IPS DF 6.9 (cell line): ENCODE data around the gene TNFRSF1B.
"Not testable (repeated sequence)": the region's sequence is repeated elsewhere in the genome, so short reads cannot be mapped to it uniquely, and the experiment has no call there.

Experiments used
- DNase-seq: peaks from one replicate; pipeline ENCODE4 v3.0.0-alpha.2; 2013; ENCODE audit warnings: low read depth, low spot score
- H3K27ac ChIP-seq: one replicate; pipeline ENCODE4 v1.5.1; 2013; ENCODE audit warnings: low read length, control low read depth
- H3K27me3 ChIP-seq: 2 replicates; pipeline ENCODE4 v1.6.1; 2013; ENCODE audit warnings: mild to moderate bottlenecking, low read length; ENCODE audit not compliant: control insufficient read depth, insufficient read depth
- H3K36me3 ChIP-seq: 2 replicates; pipeline ENCODE4 v1.6.1; 2013; ENCODE audit warnings: low read length; ENCODE audit not compliant: control insufficient read depth, insufficient read depth
- H3K4me1 ChIP-seq: 2 replicates; pipeline ENCODE4 v1.6.1; 2013; ENCODE audit warnings: low read length; ENCODE audit not compliant: control insufficient read depth, insufficient read depth
- H3K4me3 ChIP-seq: 2 replicates; pipeline ENCODE4 v1.5.1; 2013; ENCODE audit warnings: mild to moderate bottlenecking, low read length
- H3K9me3 ChIP-seq: 2 replicates; pipeline ENCODE4 v1.6.1; 2013; ENCODE audit warnings: low read length, inconsistent platforms; ENCODE audit not compliant: control insufficient read depth, insufficient read depth
- WGBS: extraction: QIAGEN DNeasy Blood & Tissue Kit; methylation state at CpG from one replicate; pipeline ENCODE4 v1.1.7; 2013; ENCODE audit warnings: mixed read lengths, missing lambda C conversion rate; ENCODE audit not compliant: insufficient read length, insufficient coverage; 5-methylcytosine and 5-hydroxymethylcytosine counted together

TNFRSF1B gene

DNA sequence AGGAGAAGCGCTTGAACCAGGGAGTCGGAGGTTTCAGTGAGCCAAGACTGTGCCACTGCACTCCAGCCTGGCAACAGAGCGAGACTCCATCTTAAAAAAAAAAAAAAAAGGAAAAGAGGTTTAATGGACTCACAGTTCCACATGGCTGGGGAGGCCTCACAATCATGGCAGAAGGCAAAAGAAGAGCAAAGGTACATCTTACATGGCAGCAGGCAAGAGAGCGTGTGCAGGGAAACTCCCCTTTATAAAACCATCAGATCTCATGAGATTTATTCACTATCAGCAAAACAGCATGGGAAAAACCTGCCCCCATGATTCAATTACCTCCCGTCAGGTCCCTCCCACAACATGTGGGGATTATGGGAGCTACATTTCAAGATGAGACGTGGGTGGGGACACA is 57.3 kb downstream of the TNFRSF1B start:
- H3K36me3 ChIP-seq, H3K4me3 ChIP-seq, H3K9me3 ChIP-seq, H3K4me1 ChIP-seq, H3K27me3 ChIP-seq, DNase-seq, H3K27ac ChIP-seq: not testable (repeated sequence)
- WGBS: no CpG with 5 or more reads among the region's 6 CpGs

- H3K27ac ChIP-seq: no peak overlapping the region
- WGBS: no CpG with 5 or more reads among the region's 7 CpGs
- H3K9me3 ChIP-seq: no peaks in the 10 kb centered on the region
- DNase-seq: no peak
- no peak overlapping the region for H3K4me3 ChIP-seq
- H3K36me3 ChIP-seq: no peaks in the 10 kb centered on the region
- no peaks in the 10 kb centered on the region for H3K4me1 ChIP-seq
- no peaks in the 10 kb centered on the region for H3K27me3 ChIP-seq
Measured at GRCh38 chr1:12228979-12229378, 62.2 kb downstream of the TNFRSF1B start.

DNA sequence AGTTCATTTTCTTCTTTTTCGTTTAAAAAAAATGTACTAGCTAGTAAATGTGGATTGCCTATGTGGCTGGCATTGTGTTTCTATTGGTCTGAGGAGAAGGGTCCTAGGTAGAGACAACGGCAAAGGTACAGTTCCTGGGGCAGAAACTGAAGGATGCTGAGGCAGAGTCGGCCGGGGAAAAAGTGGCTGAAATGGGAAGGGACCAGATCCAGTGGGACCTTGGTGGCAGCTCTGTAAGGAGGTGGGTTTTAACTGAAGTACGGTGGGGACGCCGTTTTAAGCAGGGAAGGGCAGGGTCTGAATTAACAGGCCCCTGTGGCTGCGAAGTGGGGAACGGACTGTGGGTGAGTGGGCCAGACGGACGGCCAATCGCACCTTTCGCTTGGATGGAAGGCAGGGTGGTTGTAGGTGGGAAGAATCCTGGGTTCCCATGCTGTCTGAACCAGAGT is 62.6 kb downstream of the TNFRSF1B start:
- H3K4me3 ChIP-seq: no peak overlapping the region

GRCh38 chr1:12229835-12230548 is 63.2 kb downstream of the TNFRSF1B start, which contains the start of gene VPS13D:
Gene VPS13D, plus strand, starts transcription at chr1:12230030. Its CDS starts 4,237 bp downstream, at chr1:12234267.
- peak; percentile 45 for DNase-seq
- no CpG with 5 or more reads among the region's 77 CpGs for WGBS
- Histone ChIP-seq H3K27me3 (no peaks in the 10 kb centered on the region), H3K9me3 (no peaks in the 10 kb centered on the region), H3K4me3 (peak within 1 kb of the TSS; percentile 74), H3K36me3 (no peaks in the 10 kb centered on the region), H3K4me1 (no peaks in the 10 kb centered on the region), H3K27ac (no peak within 1 kb of the TSS)

More for the DNA sequence above, 62.6 kb downstream of the TNFRSF1B start:
- H3K27ac ChIP-seq: no peak overlapping the region
- no CpG with 5 or more reads among the region's 13 CpGs for WGBS
- H3K9me3 ChIP-seq: no peaks in the 10 kb centered on the region
- H3K4me1 ChIP-seq: no peaks in the 10 kb centered on the region
- no peaks in the 10 kb centered on the region for H3K36me3 ChIP-seq
- no peak for DNase-seq
- H3K27me3 ChIP-seq: no peaks in the 10 kb centered on the region

- Histone ChIP-seq H3K27me3 (no peaks in the 10 kb centered on the region), H3K4me1 (no peaks in the 10 kb centered on the region), H3K4me3 (peak overlapping the region; percentile 74), H3K27ac (no peak overlapping the region), H3K36me3 (no peaks in the 10 kb centered on the region), H3K9me3 (no peaks in the 10 kb centered on the region)
- DNase-seq: no peak
- WGBS: no CpG with 5 or more reads among the region's 36 CpGs
Measured at GRCh38 chr1:12230549-12231275, 63.9 kb downstream of the TNFRSF1B start.

DNA sequence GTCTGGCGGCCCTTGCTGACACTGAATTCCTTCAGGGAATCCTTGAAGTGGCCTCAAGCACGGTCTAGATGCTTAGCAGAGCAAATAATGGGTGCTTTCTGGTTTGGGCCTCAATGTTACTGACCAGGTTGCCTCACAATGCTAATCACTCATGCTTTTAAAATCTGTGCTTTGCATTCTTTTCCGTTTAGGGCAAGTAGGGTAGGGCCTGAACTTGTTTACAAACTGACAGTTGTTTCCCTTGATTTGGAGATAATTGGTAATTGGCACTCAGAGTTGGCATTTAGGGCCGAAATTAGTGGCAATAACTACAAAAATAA is 64.4 kb downstream of the TNFRSF1B start:
- Histone ChIP-seq H3K4me1 (no peaks in the 10 kb centered on the region), H3K36me3 (no peaks in the 10 kb centered on the region), H3K27ac (no peak overlapping the region), H3K27me3 (no peaks in the 10 kb centered on the region), H3K9me3 (no peaks in the 10 kb centered on the region), H3K4me3 (peak overlapping the region; percentile 74; the same call in 1 of the 2 replicates)
- WGBS: no CpG with 5 or more reads among the region's 4 CpGs
- no peak for DNase-seq

GRCh38 chr1:12232221-12232620 is 65.4 kb downstream of the TNFRSF1B start:
- no CpG with 5 or more reads among the region's 2 CpGs for WGBS
- no peak overlapping the region for H3K27ac ChIP-seq
- DNase-seq: no peak
- H3K9me3 ChIP-seq: no peaks in the 10 kb centered on the region
- H3K4me1 ChIP-seq: no peaks in the 10 kb centered on the region
- no peaks in the 10 kb centered on the region for H3K36me3 ChIP-seq
- no peak overlapping the region for H3K4me3 ChIP-seq
- H3K27me3 ChIP-seq: no peaks in the 10 kb centered on the region

DNA sequence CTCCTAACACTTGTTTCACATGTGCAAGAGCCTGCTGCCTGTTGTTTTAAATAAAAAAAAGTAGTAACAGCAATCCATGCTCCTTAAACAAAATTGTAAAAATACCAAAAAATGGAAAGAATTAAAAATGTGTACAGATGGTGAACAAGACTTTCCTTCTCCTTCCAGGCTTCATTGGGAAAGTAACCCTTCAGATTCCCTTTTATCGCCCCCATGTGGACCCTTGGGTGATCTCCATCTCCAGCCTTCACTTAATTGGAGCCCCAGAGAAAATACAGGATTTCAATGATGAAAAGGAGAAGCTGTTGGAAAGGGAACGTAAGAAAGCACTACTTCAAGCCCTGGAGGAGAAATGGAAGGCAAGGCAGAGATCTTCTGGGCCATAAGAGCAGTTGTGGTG is 77.3 kb downstream of the TNFRSF1B start:
- no peak overlapping the region for H3K4me3 ChIP-seq
- H3K36me3 ChIP-seq: peaks cover 6% of the 10 kb centered on the region; the same call in 1 of the 2 replicates
- H3K9me3 ChIP-seq: no peaks in the 10 kb centered on the region
- H3K4me1 ChIP-seq: 0 out of 2 replicates have a peak, but pooled peaks cover 2% of the 10 kb centered on the region
- DNase-seq: no peak
- no peaks in the 10 kb centered on the region for H3K27me3 ChIP-seq
- no CpG with 5 or more reads among the region's 2 CpGs for WGBS
- no peak overlapping the region for H3K27ac ChIP-seq

- no CpG with 5 or more reads among the region's 5 CpGs for WGBS
- Histone ChIP-seq H3K9me3 (no peaks in the 10 kb centered on the region), H3K27me3 (no peaks in the 10 kb centered on the region), H3K36me3 (peaks cover 6% of the 10 kb centered on the region; the same call in 1 of the 2 replicates), H3K4me1 (peaks cover 3% of the 10 kb centered on the region; the same call in 1 of the 2 replicates), H3K4me3 (no peak overlapping the region), H3K27ac (no peak overlapping the region)
- no peak for DNase-seq
Measured at GRCh38 chr1:12244585-12244984, 77.8 kb downstream of the TNFRSF1B start.

GRCh38 chr1:12245116-12245515 is 78.3 kb downstream of the TNFRSF1B start:
- no peaks in the 10 kb centered on the region for H3K27me3 ChIP-seq
- no peaks in the 10 kb centered on the region for H3K9me3 ChIP-seq
- DNase-seq: no peak
- WGBS: no CpG with 5 or more reads among the region's 3 CpGs
- H3K4me1 ChIP-seq: peaks cover 5% of the 10 kb centered on the region; the same call in 1 of the 2 replicates
- no peak overlapping the region for H3K27ac ChIP-seq
- H3K36me3 ChIP-seq: peaks cover 6% of the 10 kb centered on the region; the same call in 1 of the 2 replicates
- H3K4me3 ChIP-seq: no peak overlapping the region
